ACC112 (cell line): Measurements from ENCODE around the gene DPYSL5.

Experiments used
- H2AFZ ChIP-seq: fragments of 200-600 bp; sonication (generic); one replicate; pipeline ENCODE4 v1.6.0; 2017; ENCODE audit warnings: antibody characterized with exemption, low read length; ENCODE audit not compliant: unreplicated experiment
- H3K27ac ChIP-seq: fragments of 200-600 bp; sonication (generic); 2 replicates; pipeline ENCODE4 v1.5.1; 2014; ENCODE audit warnings: low read depth, mild to moderate bottlenecking, antibody characterized with exemption, low read length, moderate library complexity
- H3K27me3 ChIP-seq: fragments of 200-600 bp; sonication (generic); 2 replicates; pipeline ENCODE4 v1.6.1; 2014; ENCODE audit warnings: mild to moderate bottlenecking, antibody characterized with exemption, low read length, moderate library complexity, mixed read lengths; ENCODE audit not compliant: insufficient read depth
- H3K36me3 ChIP-seq: fragments of 200-600 bp; sonication (generic); 2 replicates; pipeline ENCODE4 v1.6.1; 2016; ENCODE audit warnings: mild to moderate bottlenecking, antibody characterized with exemption, low read length, moderate library complexity, mixed read lengths; ENCODE audit not compliant: insufficient read depth
- H3K4me1 ChIP-seq: fragments of 200-600 bp; sonication (generic); one replicate; pipeline ENCODE4 v1.6.1; 2016; ENCODE audit warnings: low read length, mixed read lengths; ENCODE audit not compliant: insufficient read depth, unreplicated experiment, control insufficient read depth
- H3K4me3 ChIP-seq: fragments of 200-600 bp; sonication (generic); 2 replicates; pipeline ENCODE4 v1.5.1; 2014; ENCODE audit warnings: mild to moderate bottlenecking, low read depth, low read length
- H3K79me2 ChIP-seq: fragments of 200-600 bp; sonication (generic); one replicate; pipeline ENCODE4 v1.6.0; 2016; ENCODE audit warnings: low read length; ENCODE audit not compliant: control insufficient read depth, unreplicated experiment, insufficient read depth

DPYSL5 gene

DNA sequence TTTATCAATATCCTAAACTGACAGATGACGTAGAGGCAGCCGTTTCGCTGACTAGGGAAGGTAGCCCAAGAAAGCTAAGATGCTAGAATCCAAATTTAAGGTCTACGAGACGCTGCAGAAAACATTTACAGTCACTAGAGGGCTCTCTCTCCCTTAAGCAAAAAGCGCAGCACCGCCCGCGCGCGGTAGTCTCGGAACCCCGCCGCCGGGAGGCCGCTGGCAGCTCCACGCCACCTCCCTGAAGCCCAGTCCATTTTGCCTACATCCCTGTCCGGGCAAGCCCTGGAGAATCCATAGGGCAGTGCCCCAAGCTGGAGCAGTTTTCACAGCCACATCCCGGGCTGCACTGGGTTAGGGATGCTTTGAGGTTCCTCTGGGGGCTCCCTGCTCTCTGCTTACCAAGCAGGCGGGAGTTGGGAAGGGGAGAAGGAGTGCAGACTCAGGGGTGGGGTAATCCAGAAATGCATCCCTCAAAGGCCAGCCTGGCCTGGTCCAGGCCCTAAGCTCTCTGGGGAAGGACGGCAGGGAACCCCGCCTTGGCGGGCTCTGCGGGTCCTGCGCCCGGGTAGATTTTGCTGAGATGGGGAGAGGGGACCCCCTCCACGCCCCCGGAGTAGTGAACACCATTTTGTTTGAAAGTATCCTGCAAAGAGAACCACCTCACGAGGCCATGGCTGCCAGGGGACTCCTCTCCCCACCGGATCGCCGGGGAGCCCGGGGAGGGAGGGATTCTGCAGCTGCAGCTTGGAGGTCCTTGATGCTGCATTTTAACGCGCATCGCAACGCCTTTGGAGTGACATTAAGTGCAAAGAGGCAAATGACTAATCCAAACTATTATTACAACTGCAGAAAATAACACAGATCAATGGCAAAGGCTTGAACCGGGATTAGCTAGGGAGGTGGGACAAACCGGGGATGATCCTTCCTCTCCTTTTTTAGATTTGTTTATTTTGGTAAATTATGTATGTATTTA, 1.3 kb upstream of the DPYSL5 start:
- H3K4me1 ChIP-seq, result no peaks in the 10 kb centered on the region
- H3K79me2 ChIP-seq, result no peaks in the 10 kb centered on the region
- no peak overlapping the region for H3K27ac ChIP-seq
- no peak overlapping the region for H3K4me3 ChIP-seq
- H3K27me3 ChIP-seq, result peaks cover 79% of the 10 kb centered on the region
- no peak overlapping the region for H2AFZ ChIP-seq
- no peaks in the 10 kb centered on the region for H3K36me3 ChIP-seq

GRCh38 chr2:26847307-26847654, 651 bp upstream of the DPYSL5 start:
- Histone ChIP-seq H3K4me1 (no peaks in the 10 kb centered on the region), H3K36me3 (no peaks in the 10 kb centered on the region), H3K79me2 (no peaks in the 10 kb centered on the region), H3K4me3 (peak overlapping the region; percentile 65; the same call in 1 of the 2 replicates), H2AFZ (no peak overlapping the region), H3K27me3 (peaks cover 81% of the 10 kb centered on the region), H3K27ac (no peak overlapping the region)

DNA sequence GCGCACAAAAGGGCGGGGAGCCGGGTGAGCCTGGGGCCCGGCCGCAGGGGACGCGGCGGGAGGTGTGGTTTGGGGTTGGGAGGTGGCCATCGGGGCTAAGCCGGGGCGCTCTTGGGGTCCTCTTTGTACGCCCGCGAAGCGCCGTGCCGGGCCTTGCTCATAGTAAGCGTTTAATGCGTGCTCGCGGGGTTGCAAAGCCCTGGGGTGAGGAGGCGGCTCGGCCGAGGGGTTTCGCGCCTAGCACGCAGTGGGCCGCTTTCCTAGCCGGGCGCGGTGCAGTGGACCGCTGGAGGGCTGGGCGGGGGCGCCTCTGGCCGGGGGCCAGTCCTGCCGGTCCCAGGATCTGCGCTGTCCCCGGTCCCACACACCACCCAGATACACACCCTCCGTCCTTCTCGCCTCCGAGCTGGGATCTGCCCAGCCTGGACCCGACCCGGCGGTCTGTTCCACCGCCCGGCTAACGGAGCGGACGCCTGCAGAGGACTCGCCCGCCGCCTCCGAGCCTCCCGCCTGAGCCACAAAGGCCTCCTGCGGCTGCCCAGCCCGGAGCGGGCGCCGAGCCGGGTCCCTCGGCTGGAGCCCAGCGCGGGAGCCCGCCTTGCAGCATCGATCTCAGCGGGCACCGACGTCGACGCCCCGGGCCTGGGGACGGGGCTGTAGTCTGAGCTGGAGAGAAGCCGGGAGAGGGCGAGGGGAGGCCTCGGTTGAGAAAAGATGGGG, 564 bp downstream of the DPYSL5 start:
- H3K27ac ChIP-seq, result no peak overlapping the region
- no peaks in the 10 kb centered on the region for H3K36me3 ChIP-seq
- H2AFZ ChIP-seq, result no peak overlapping the region
- peaks cover 88% of the 10 kb centered on the region for H3K27me3 ChIP-seq
- H3K4me3 ChIP-seq, result peak overlapping the region; percentile 65
- H3K79me2 ChIP-seq, result no peaks in the 10 kb centered on the region
- H3K4me1 ChIP-seq, result no peaks in the 10 kb centered on the region

- H3K4me3 ChIP-seq, result no peak overlapping the region
- H3K36me3 ChIP-seq, result no peaks in the 10 kb centered on the region
- H3K4me1 ChIP-seq, result no peaks in the 10 kb centered on the region
- H2AFZ ChIP-seq, result no peak overlapping the region
- H3K27me3 ChIP-seq, result peaks cover 96% of the 10 kb centered on the region
- no peak overlapping the region for H3K27ac ChIP-seq
- no peaks in the 10 kb centered on the region for H3K79me2 ChIP-seq
These were observed 1.4 kb downstream of the DPYSL5 start for GRCh38 chr2:26849056-26849999.

DNA sequence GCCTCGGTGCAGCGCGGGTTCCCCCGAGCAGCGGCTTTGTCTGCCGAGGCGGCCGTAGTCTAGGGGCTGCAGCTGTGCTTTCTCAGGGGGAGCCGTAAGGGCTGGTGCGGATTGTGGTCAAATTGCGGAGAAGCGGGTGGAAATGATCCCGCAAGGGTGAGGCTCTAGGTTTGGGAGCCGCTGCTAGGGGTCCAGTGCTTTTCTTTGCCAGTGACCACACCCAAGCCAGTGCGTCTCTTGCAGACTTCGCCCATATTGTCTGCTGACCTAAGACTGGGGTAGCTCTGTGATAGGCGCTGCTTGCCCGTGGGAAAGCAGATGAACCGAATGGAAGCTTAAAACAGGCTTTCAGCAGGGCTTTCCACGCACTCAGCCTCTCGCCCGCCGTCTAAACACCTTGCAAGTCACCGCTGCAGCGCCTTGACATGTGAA, 2.1 kb downstream of the DPYSL5 start:
- no peaks in the 10 kb centered on the region for H3K36me3 ChIP-seq
- H3K4me3 ChIP-seq, result no peak overlapping the region
- H3K27me3 ChIP-seq, result peaks cover 95% of the 10 kb centered on the region
- H3K79me2 ChIP-seq, result no peaks in the 10 kb centered on the region
- no peak overlapping the region for H3K27ac ChIP-seq
- no peaks in the 10 kb centered on the region for H3K4me1 ChIP-seq
- no peak overlapping the region for H2AFZ ChIP-seq

GRCh38 chr2:26850505-26850904, 2.6 kb downstream of the DPYSL5 start:
- Histone ChIP-seq H2AFZ (no peak overlapping the region), H3K27me3 (peaks cover 95% of the 10 kb centered on the region), H3K36me3 (no peaks in the 10 kb centered on the region), H3K79me2 (no peaks in the 10 kb centered on the region), H3K4me3 (no peak overlapping the region), H3K4me1 (no peaks in the 10 kb centered on the region), H3K27ac (no peak overlapping the region)

DNA sequence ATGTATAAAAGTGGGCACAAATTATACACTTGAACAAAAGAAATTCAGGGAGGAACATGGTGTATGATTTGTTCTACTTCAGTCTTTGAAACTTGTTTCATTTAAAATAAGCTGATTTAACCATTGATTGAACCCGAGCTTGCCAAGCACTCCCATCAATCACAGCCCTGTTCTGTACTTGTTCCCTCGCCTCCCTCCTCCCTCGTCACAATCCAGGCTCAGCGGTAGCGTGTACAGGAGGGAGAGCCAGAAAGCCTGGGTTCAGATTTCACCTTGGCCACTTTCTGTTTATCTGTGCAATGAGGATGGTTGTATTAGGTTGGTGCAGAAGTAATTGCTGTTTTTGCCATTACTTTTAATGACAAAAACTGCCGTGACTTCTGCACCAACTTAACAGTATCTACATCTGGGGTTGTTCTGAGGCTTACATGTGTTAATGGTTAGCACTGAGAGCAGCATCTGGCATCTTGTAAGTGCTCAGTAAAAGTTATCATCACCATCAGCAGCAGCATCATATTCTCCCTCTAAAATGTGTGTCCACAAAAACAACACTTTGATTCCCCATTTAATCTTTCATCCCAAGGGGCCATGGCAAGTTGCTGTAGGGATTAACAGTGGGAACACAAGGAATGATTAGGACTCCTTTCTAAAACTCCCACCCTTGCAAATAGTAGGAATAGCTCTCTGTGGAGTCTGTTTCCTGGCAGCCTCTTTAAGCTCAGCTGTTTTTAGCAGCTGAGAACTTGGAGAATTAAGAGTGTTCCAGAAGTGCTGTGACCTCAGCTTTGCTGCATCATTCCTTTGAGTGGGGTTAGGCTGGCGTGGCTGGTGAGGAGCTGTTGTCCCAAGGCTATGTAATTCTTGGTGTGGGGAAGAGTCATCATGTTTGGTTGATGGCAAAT, 4.7 kb downstream of the DPYSL5 start:
- no peak overlapping the region for H3K27ac ChIP-seq
- no peaks in the 10 kb centered on the region for H3K36me3 ChIP-seq
- H3K4me1 ChIP-seq, result no peaks in the 10 kb centered on the region
- H3K27me3 ChIP-seq, result peaks cover 95% of the 10 kb centered on the region
- no peak overlapping the region for H2AFZ ChIP-seq
- H3K79me2 ChIP-seq, result no peaks in the 10 kb centered on the region
- no peak overlapping the region for H3K4me3 ChIP-seq

DNA sequence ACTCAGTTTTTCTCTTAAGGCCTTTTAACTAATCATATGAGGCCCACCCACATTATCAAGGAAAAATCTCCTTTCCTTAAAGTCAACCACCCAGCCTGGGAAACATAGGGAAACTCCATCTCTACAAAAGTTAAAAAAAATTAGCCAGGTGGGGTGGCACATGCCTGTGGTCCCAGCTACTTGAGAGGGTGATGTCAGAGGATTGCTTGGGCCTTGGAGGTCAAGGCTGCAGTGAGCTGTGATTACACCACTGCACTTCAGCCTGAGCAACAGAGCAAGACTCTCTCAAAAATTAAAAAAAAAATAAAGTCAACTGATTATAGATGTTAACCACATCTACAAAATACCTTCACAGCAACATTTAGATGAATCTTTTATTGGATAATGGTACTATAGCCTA, 5.8 kb downstream of the DPYSL5 start:
- Histone ChIP-seq H3K4me3 (no peak overlapping the region), H3K36me3 (no peaks in the 10 kb centered on the region), H3K27me3 (peaks cover 88% of the 10 kb centered on the region), H2AFZ (no peak overlapping the region), H3K4me1 (no peaks in the 10 kb centered on the region), H3K79me2 (no peaks in the 10 kb centered on the region), H3K27ac (no peak overlapping the region)

DNA sequence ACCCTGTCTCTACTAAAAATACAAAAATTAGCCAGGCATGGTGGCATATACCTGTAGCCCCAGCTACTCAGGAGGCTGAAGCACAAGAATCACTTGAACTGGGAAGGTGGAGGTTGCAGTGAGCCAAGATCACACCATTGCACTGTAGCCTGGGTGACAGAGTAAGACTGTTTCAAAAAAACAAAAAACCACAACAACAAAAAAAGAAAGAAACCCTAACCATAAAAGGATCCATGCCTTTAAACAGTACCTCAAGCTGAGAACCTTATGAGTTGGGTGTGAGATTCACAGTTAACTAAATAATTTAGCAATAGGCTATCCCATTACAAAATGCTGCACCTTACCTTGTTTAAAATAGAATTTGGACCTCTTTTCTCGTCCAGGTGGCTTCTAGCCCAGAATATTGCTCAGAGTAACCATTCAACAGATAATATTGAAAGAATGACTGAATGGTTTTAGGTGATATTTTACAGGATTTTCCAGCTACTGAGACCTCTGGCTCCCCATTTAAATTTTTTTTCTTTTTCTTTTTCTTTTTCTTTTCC, 6.4 kb downstream of the DPYSL5 start:
- Histone ChIP-seq H3K79me2 (no peaks in the 10 kb centered on the region), H3K4me3 (no peak overlapping the region), H3K27me3 (peaks cover 88% of the 10 kb centered on the region), H3K27ac (no peak overlapping the region), H3K36me3 (no peaks in the 10 kb centered on the region), H2AFZ (no peak overlapping the region), H3K4me1 (no peaks in the 10 kb centered on the region)
